AG04450 (cell line): Measurements from ENCODE around the gene XAB2. TPM values are rescaled to one million over a fixed set of nuclear protein-coding genes. Genes with fewer than 3 reads are reported as not detected.

Experiments
- CTCF ChIA-PET: fragments of 300-600, 350-600 bp; formaldehyde crosslinking; extraction: SDS; loops from one replicate; lab custom pipeline; 2022; ENCODE audit warnings: antibody characterized with exemption, inconsistent platforms; lab: Charles Lee
- POLR2A ChIA-PET: fragments of 350-600 bp; formaldehyde crosslinking; extraction: SDS; loops from one replicate; lab custom pipeline; 2021; ENCODE audit warnings: antibody characterized with exemption, inconsistent platforms; lab: Yijun Ruan, JAX
- DNase-seq: peaks from one replicate; pipeline ENCODE4 v3.0.0-alpha.2; 2011; ENCODE audit warnings: low read depth, low spot score
- H3K27ac ChIP-seq: one replicate; pipeline ENCODE4 v1.5.1; 2012; ENCODE audit warnings: low read depth, low read length, control low read depth
- H3K27me3 ChIP-seq: one replicate; pipeline ENCODE4 v1.6.0; 2012; ENCODE audit warnings: low read length; ENCODE audit not compliant: control insufficient read depth, insufficient read depth
- H3K4me3 ChIP-seq: 2 replicates; pipeline ENCODE4 v1.5.1; 2011; ENCODE audit warnings: mild to moderate bottlenecking, low read depth, low read length, control low read depth
- H3K9me3 ChIP-seq: 2 replicates; pipeline ENCODE4 v1.5.1; 2012; ENCODE audit warnings: low read length; ENCODE audit not compliant: control insufficient read depth, insufficient read depth
- CTCF ChIP-seq: IDR thresholded peaks from 2 replicates; pipeline ENCODE4 v1.5.1; 2011; ENCODE audit warnings: low read depth, low read length, control low read depth, inconsistent platforms
- polyA plus RNA-seq: library from polyadenylated mRNA; depleted of rRNA; stranded (reverse); fragments of >200 nt; gene quantifications from 2 replicates; pipeline ENCODE4 v1.2.3, GENCODE V29; 2011

Gene XAB2
- polyA plus RNA-seq, 1 experiment = 16.3 TPM

GRCh38 chr19:7597689-7598088 is 31.7 kb downstream of the XAB2 start:
- H3K27ac ChIP-seq = no peak overlapping the region
- ChIA-PET POLR2A (no interaction called here), CTCF (interaction anchor here (0.9 kb wide), 1 partner anchor 29 kb away, joined by 7 read pairs; no protein-coding TSS in a partner anchor)
- no peak for TF ChIP-seq CTCF
- no peak overlapping the region for H3K4me3 ChIP-seq
- H3K27me3 ChIP-seq = peaks cover 36% of the 10 kb centered on the region
- no peak for DNase-seq
- H3K9me3 ChIP-seq = no peaks in the 10 kb centered on the region

DNA sequence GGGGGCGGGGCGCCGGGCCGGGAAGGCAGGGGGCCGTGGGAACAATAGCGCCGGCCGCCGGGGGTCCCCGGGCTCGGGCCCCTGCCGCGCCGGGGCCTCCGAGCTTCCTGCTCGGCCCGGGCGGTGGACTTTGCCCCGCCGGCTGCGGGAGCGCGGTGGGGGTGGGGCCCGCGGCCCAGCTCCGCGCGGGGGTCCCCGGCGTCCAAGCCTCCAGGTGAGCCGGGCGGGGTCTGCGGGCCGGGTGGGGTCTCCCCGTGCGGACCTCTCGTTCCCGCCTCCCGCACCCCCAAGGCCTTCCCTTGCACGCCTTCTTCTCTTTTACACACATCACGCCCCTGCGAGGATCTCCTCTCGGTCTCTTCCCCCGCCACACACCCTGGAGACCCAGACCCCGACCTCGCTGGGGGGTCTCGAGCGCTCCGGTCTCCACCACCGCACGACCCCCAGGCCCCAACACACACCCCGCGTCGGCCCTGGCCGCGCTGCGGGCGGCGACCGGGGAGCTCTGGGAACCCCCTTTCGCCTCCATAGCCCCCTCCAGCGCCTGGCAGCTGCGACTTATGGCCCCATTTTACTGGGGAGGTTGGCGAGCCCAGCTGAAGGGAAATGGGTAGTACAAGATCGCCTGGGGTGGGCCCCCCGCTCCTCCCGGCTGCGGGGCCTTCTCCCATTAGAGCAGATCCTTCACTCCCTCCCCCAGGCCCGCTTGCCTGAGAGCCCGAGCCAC is 33.0 kb downstream of the XAB2 start:
- ChIA-PET CTCF (interaction anchor here (0.7 kb wide), 1 partner anchor 28 kb away, joined by 8 read pairs; no protein-coding TSS in a partner anchor), POLR2A (interaction anchor here (0.6 kb wide), 1 partner anchor 1763 kb away, joined by 8 read pairs; no protein-coding TSS in a partner anchor)
- no peak overlapping the region for H3K4me3 ChIP-seq
- H3K27ac ChIP-seq = no peak overlapping the region
- H3K27me3 ChIP-seq = peaks cover 39% of the 10 kb centered on the region
- no peak for DNase-seq
- TF ChIP-seq CTCF = no peak
- no peaks in the 10 kb centered on the region for H3K9me3 ChIP-seq

DNA sequence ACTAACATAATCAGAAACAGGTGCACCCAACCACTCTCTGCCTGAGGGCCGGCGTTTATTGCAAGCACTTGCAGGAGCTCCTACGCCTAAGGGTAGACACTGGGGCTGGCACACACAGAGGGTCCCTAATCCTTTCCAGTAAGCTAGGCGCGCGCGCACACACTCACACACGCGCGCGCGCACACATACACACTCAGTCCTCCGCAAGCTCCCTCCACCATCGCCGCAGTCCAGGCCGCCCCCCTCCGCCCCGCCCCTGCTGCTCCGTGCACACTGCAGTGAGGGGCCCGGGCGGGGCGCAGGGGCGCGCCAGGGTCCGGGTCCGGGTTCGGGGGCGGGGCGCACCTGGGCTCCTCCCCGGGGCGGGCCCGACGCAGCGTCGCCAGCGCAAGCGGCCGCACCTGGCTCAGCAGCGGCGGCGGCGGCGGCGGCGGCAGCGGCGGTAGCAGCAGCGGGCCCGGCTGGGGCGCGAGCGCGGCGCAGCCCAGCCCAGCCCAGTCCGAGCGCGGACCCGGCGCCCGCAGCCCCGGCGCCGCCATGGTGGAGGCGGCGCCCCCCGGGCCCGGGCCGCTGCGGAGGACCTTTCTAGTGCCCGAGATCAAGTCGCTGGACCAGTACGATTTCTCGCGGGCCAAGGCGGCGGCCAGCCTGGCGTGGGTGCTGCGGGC is 33.7 kb downstream of the XAB2 start, which contains the start of gene CAMSAP3:
TSS of gene CAMSAP3 (plus strand) at position 398 of the 668 bp plus-strand sequence. CDS start at position 538, 140 bp downstream.
- DNase-seq = no peak
- CTCF ChIA-PET = no interaction called here
- Histone ChIP-seq H3K27me3 (peaks cover 39% of the 10 kb centered on the region), H3K27ac (no peak within 1 kb of the TSS), H3K4me3 (no peak within 1 kb of the TSS), H3K9me3 (no peaks in the 10 kb centered on the region)
- POLR2A ChIA-PET = no interaction called here
- no peak for TF ChIP-seq CTCF

DNA sequence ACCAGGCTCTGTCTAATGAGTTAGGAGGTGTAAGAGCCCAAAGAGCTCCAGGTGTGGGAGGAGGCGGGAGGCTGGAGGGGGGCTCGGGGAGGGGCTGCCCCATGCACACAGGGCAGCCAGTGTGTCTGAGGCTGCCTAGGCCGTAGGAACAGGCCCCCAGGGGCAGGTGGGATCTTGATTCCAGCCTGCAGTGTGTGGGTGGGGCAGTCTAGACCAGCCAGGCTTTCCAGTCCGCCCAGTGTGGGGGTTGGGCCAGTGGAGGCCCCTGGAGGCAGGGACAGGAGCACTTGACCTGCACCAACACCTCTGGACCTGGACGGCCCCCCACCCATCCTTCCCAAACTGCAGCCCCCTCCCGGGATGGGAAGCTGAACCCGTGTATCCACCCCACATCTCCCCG is 39.1 kb downstream of the XAB2 start:
- H3K27me3 ChIP-seq = peaks cover 14% of the 10 kb centered on the region
- ChIA-PET POLR2A (no interaction called here), CTCF (interaction anchor here (1.7 kb wide), 1 partner anchor 22 kb away, joined by 4 read pairs; no protein-coding TSS in a partner anchor)
- no peak for DNase-seq
- TF ChIP-seq CTCF = no peak
- no peaks in the 10 kb centered on the region for H3K9me3 ChIP-seq
- no peak overlapping the region for H3K4me3 ChIP-seq
- no peak overlapping the region for H3K27ac ChIP-seq
